ENCODE data around the gene GLIS1. TPM values are rescaled to one million over a fixed set of nuclear protein-coding genes. Genes with fewer than 3 reads are reported as not detected.

GLIS1 gene
- total and polyA plus RNA-seq, 12 donors = 0.06 to 0.10 (median 0.09) TPM; not detected in 7

DNA sequence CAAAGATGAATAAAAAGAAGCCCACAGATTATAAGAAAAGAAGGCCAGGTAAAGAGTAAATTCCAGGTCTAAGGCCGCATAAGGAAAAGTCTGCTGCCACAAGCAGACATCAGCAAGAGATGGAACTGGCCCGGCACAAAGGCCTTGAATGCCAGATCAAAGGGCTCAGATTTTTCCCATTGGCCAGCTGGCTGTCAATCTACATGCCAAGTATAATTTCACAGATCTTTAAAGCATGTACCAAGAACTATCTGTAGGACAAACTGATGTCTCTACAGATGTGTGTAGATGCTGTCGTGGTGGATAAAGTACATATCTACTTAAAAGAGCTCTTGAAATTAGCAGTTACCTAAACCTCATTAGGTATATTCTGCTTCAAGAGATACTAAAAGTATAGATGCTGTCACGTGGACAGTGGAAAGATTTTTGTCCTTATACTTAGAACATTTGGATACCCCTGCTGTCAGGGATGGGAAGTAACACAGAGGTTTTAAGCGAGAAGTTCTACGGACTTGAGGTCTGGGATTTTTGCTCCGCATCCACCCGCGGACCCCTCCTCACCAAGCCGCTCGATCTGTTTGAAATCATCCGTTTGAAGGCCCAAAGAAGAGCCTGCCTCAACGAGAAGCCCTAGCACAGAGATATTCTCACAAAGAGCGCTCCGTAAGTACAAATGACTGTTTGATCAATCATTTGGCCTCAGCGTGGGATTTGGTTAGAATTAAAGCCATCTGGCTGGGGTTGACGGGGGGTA lies 10.1 kb downstream of the GLIS1 start:
- TF ChIP-seq, protein P1, sequence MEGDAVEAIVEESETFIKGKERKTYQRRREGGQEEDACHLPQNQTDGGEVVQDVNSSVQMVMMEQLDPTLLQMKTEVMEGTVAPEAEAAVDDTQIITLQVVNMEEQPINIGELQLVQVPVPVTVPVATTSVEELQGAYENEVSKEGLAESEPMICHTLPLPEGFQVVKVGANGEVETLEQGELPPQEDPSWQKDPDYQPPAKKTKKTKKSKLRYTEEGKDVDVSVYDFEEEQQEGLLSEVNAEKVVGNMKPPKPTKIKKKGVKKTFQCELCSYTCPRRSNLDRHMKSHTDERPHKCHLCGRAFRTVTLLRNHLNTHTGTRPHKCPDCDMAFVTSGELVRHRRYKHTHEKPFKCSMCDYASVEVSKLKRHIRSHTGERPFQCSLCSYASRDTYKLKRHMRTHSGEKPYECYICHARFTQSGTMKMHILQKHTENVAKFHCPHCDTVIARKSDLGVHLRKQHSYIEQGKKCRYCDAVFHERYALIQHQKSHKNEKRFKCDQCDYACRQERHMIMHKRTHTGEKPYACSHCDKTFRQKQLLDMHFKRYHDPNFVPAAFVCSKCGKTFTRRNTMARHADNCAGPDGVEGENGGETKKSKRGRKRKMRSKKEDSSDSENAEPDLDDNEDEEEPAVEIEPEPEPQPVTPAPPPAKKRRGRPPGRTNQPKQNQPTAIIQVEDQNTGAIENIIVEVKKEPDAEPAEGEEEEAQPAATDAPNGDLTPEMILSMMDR (IDR thresholded peaks at IDR 0.05) = no peak
- DNase-seq = no peak
- Histone ChIP-seq H3K27ac (no peak overlapping the region), H3K4me1 (no peaks in the 10 kb centered on the region), H3K4me3 (no peak overlapping the region), H3K36me3 (no peaks in the 10 kb centered on the region), H3K27me3 (peaks cover 0 to 28% (median 14%) of the 10 kb centered on the region in 7 donors), H3K9me3 (no peaks in the 10 kb centered on the region)
- 86 to 87% methylated on average over 17 of the region's 17 CpGs for WGBS, 2 donors
- intact Hi-C loops (cut with DNase I) = no loop called here
- no peak for ATAC-seq

GRCh38 chr1:53728196-53728595 lies 10.8 kb downstream of the GLIS1 start:
- intact Hi-C loops (cut with DNase I) = no loop called here
- H3K4me3 ChIP-seq = no peak overlapping the region
- H3K4me1 ChIP-seq = no peaks in the 10 kb centered on the region
- H3K27ac ChIP-seq = no peak overlapping the region
- ATAC-seq (no peak), DNase-seq (no peak)
- H3K9me3 ChIP-seq = no peaks in the 10 kb centered on the region
- H3K36me3 ChIP-seq = no peaks in the 10 kb centered on the region
- peaks cover 0 to 22% (median 8%) of the 10 kb centered on the region in 7 donors for H3K27me3 ChIP-seq
- TF ChIP-seq, protein P1 (IDR thresholded peaks at IDR 0.05) = no peak
- WGBS, 2 donors = 67 to 72% methylated on average over 1 of the region's 1 CpG

DNA sequence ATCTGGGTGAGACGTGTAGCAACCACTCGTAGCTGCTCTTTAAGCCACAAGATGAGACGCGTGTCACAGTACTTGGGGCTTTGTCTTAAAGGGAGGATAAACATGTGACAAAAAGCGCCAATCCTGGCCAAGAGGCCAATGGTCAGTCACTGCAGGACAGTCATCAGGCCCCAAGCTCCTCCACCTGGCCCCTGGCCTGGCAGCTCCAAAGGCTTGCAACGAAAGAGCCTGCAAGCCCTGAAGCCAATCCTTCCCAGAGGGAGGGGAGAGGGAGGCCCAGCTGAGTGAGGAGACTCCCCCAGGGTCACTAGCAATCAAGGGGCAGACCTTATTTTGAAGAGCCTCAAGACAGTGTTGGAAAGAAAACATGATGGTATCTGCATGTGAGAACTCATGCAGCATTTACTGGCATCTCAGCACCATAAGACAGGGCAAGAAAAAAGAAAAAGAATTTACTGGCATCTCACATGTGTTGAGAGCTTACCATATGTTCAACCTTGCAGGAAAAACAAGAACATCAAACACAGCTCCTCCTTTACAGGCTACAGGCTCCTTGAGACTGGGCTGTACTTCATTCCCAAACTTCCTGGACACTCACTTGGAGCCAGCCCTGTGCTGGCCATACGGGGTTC lies 11.4 kb downstream of the GLIS1 start:
- no peak overlapping the region for H3K4me3 ChIP-seq
- ATAC-seq (no peak), DNase-seq (no peak)
- intact Hi-C loops (cut with DNase I) = no loop called here
- TF ChIP-seq, protein P1 (IDR thresholded peaks at IDR 0.05) = no peak
- H3K27me3 ChIP-seq = peaks cover 0 to 20% (median 8%) of the 10 kb centered on the region in 7 donors
- no peaks in the 10 kb centered on the region for H3K4me1 ChIP-seq
- H3K9me3 ChIP-seq = no peaks in the 10 kb centered on the region
- no peak overlapping the region for H3K27ac ChIP-seq
- WGBS, 2 donors = 86 to 91% methylated on average over 7 of the region's 7 CpGs
- H3K36me3 ChIP-seq = no peaks in the 10 kb centered on the region

DNA sequence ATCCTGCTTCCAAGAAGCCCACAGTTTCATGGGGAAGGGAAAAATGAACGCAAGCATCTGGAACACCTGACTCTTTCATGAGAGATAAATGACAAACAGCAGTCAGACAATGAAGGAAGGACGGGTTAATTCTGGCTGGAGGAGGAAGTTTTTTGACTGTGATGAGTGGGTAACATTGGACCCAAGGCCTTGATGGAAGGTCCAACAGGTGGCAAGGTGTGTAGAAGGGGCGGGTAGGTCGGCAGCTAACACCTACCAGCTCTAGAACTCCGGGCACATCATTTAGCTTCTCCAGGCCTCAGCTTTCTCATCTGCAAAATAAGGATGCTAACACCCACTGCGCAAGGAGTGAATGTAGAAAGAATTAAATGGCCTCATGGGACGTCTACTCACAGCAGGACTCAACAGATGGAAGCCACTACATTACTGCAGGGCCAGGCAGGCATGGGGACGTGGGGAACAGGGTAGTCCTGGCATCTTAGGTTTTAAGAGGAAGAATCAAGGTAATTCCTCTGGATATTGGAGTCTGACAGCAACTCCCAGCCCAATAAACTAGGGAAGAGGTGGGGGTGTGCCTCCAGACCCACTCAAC lies 12.9 kb downstream of the GLIS1 start:
- no peak for DNase-seq
- 90% methylated on average over 8 of the region's 8 CpGs for WGBS, 2 donors
- H3K4me3 ChIP-seq = no peak overlapping the region
- no peaks in the 10 kb centered on the region for H3K36me3 ChIP-seq
- TF ChIP-seq, protein P1 (IDR thresholded peaks at IDR 0.05) = no peak
- H3K4me1 ChIP-seq = no peaks in the 10 kb centered on the region
- H3K27me3 ChIP-seq = peaks cover 0 to 9% (median 5%) of the 10 kb centered on the region in 7 donors
- intact Hi-C loops (cut with DNase I) = no loop called here
- H3K27ac ChIP-seq = no peak overlapping the region
- H3K9me3 ChIP-seq = no peaks in the 10 kb centered on the region
- no peak for ATAC-seq
